HG03045 (cell line): ENCODE data around the gene PEG3.

Experiments
- ATAC-seq: cut with Tn5 transposase; IDR thresholded peaks from one replicate; pipeline ENCODE4 v1.9.1; 2021; ENCODE audit warnings: mild to moderate bottlenecking, moderate library complexity; ENCODE audit not compliant: unreplicated experiment

PEG3 gene

GRCh38 chr19:56839652-56840450 lies 675 bp downstream of the PEG3 start:
- no peak for ATAC-seq

- no peak for ATAC-seq
Measured at GRCh38 chr19:56838909-56839651, 1.4 kb downstream of the PEG3 start.

DNA sequence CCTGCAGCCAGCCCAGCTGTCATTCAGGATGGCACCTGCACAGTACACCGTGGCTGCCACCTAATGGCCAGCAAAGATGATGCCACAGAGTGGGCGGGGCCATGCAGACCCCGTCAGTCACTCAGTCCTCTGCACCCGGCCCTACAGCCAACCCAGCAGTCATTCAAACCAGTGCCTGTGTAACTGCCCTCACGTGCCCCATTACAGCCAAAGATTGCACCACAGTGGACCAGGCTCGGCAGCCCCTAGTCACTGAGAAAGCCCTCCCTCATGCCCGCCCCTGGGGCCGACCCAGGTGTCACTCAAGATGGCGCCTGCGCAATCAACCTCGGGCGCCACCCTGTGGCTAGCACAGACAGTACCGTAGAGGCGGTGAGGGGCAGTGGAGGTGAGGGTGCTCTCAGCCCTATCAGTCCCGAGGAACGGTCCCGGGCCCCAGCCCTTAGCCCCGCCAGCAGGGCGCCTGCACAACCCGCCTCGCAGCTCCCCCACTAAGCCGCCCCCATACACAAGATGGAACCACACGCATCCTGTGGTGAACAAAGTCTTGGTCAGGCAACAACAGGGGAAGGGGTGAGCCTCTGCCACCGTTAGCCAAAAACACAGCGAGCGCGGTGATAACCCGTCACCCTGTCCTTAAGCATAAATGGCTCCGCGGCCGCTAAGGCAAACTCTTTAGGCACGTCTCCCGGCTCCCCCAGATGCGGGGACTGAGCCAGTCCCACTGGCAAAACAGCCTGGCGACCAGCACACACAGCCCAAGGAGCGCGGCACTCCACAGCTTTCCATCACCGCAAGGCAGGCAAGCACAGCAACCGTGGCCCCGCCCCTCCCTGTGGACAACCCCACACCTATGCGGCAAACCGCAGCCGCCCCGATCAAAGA lies 2.3 kb downstream of the PEG3 start:
- ATAC-seq, result no peak

DNA sequence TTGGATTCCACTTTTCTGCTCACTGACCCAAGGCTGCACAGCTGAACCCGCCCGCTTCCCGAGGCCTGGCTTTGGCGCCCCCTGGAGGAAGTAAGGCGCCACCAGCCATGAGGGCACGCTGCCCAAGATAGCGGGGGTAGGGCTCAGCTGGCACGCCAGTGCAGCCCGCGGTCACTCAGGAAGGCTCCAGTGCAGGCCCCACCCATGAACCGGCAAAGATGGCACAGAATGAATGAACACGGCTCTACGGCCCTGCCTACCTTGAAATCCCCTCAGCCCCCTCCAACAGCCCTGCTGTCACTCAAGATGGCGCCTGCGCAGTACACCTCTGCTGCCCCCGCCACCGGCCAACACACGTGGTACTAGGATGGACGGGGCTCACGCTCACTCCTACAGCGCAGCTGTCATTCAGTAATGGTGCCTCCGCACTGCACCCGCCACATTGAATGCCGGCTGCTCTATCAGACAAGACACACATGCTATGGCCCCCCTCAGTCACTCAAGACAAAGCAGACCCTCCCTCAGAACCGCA lies 3.0 kb downstream of the PEG3 start:
- no peak for ATAC-seq

GRCh38 chr19:56837004-56837403 lies 3.5 kb downstream of the PEG3 start:
- no peak for ATAC-seq

GRCh38 chr19:56836059-56836458 lies 4.5 kb downstream of the PEG3 start:
- no peak for ATAC-seq

GRCh38 chr19:56835401-56835800 lies 5.1 kb downstream of the PEG3 start:
- no peak for ATAC-seq

DNA sequence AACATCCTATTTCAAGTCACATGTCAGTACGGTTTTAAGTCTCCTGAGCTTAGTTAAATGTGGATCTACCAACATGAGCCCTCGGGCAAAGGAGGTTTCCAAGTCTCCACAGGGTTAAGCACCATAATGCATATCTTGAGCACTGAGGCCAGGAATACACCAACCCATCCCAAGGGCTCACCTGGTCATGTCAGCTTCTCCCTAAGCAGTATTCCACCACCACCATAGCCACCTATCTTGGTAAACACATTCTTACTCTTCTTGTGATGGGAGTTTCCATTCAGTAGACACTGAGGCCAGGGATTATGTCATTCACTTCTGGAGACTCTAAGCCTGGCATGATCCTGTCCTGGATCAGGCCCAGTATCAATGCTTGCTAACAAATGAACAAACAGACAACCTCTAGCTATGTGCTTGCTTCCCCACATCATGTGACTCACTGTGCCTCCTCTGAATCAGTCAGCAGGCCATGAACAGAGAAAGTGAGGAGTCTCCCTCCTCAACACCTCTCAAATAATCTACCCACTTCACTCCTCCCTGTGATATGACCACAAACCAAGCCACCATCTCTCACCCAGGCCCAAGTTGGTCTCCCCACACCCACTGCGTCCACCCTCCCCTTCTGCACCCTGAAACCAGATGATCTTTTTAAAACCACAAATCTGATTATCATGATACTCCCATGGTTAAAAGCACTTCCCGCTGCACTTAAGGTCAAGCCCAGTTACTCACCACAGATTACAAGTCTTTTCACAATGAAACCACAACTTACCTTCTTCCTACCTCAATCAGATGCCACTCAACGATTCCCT lies 5.8 kb downstream of the PEG3 start:
- no peak for ATAC-seq

- ATAC-seq, result no peak
Measured at GRCh38 chr19:56832352-56832928, 8.1 kb downstream of the PEG3 start.

DNA sequence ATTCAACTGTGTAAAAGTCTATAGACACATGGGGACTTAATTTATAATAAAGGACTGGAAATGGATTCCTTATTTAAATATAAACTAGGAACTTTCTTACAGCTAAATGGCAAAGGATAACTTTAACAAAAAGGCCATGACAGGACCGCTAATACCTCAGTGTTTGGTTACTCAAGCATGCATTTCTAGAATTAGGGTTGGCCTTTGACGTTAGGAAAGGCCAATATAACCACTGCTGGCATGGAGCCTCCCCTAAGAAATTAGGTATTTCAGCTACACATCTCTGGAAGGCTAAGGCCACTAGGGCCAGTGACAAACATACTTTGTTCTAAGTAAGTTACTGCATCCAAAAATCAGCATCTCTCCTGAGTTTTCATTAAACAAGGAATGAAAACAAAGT lies 9.3 kb downstream of the PEG3 start:
- no peak for ATAC-seq

DNA sequence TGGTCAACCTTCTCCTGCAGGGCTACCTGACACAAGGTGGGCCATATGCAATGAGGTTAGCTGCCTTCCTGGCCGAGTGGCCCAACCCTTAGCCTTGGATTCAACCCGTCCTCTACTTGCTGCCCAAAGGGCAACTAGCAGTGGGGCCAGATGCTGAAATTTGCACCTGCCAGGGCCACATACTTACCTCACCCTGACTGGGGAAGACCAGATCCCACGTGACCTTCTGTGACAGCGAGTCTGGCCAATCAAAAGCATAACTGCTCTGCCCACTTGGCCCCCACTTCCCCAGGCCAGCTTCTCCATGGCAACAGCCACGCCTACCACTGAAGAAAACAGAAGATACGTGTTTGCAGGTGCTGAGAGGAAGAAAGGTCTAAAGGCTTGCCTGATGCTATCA lies 10.9 kb downstream of the PEG3 start:
- no peak for ATAC-seq

GRCh38 chr19:56827708-56828107 lies 12.8 kb downstream of the PEG3 start:
- no peak for ATAC-seq

GRCh38 chr19:56823956-56824355 lies 16.6 kb downstream of the PEG3 start:
- ATAC-seq, result no peak

DNA sequence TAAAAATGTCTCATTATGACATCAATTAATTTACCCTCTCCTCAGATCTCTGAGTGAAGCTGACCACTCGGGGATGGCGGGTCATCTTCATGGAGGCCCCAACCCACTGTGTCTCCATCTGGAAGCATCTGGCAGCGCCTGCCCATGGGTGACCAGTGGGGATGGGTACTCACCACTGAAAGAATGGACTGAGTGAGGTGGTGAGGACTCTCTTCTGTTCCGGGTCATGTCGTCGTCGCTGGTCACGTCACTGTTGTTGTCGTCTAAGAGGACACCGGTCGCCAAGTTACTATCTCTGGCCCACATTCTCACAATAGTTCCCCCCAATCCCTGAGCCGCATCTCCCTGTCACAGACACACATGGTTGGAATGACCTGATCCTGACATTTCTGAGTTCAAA lies 17.1 kb downstream of the PEG3 start:
- no peak for ATAC-seq

DNA sequence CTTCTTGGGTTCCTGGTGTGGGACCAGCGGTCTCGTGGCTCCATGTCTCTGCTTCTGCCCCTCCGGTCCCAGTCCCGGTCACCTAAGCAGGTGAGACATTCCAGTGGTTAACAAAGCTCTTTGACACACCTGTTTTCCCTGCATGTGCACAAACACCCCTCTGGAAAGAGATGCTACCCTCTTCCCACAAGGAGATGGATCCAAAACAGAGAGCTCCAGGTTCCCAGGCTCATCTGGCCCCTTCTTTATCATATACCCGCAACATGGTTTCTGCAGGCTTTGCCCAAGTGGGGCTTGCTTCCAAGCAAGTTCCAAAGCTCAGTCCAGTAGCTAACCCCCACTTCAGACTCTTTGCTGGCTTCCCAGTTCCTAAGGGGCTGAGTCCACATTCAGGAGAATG lies 17.8 kb downstream of the PEG3 start:
- ATAC-seq, result no peak

DNA sequence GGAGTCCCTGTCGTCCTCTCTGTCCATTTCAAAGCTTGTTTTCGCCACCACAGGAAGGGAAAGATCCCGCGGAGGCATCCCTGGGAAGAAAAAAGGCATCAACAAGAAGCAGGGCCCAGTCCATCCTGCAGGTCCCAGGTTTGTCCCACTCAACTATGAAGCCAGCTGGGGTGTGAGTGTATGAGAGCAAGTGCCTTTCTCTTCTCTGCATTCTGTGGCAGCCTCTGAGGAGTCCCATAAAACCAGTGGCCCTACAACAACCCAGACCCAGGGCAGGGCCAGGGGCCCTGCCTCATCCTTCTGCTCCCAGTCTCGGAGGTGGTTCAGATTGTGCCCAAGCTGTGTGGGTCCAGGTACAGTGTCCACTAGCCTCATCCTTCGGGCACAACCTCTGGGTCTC lies 18.9 kb downstream of the PEG3 start:
- no peak for ATAC-seq

DNA sequence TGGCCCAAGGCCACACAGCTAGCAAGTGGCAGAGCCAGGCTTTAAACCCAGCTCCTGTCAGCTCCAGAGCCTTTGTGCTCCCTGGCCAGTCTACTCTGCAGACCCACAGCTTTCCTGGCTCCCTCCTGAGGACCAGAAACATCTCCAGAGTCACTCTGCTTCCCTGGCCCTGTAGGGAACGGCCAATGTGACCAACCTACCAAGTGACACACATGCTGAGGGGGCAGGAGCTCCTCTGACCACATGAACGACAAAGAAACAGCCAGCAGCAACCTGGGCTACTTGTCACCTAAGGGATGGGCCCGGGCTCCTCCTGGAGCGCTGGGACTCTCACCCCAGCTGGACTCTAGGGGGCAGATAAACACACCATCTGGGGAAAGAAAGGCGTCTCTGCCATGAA lies 19.3 kb downstream of the PEG3 start:
- no peak for ATAC-seq

DNA sequence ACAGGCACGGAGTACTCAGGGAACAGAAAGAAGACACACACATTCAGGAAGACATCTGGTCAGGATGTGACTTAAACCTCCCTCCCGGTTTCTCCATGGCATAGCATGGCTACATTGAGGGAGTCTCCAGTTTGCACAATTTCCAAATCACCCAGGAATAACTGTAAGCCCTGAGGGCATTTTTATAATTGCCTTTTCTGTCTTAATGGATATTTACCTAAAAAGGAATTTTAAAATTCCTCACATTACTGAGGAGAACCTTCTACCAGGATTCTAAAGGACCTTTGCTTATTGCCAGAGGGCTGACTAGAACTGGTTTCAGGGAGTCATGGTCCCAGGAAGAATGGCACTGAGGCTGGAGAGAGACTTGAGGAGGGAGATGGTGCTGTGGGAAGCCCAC lies 21.4 kb downstream of the PEG3 start:
- ATAC-seq, result no peak

DNA sequence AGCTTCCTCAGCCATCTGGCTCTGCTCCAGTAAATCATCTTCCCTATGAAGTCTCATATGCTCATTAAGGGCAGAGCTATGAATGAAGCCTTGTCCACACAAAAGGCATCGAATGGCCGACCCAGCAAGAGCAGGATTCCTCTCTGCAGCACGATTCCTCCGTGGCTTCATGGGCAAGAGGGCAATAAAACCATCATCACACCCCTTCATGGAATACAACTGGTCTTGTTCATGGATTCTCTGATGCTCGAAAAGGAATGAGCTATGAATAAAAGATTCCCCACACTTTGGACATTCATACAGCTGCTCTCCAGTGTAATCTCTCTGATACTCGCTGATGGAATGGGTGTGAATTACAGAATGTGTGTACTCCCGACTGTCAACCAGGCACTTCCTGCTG lies 25.9 kb downstream of the PEG3 start:
- ATAC-seq, result no peak

- no peak for ATAC-seq
Measured at GRCh38 chr19:56813531-56813930, 27.0 kb downstream of the PEG3 start.
